Measurements from ENCODE around the gene ELK3.

GRCh38 chr12:96211988-96212387, 17.8 kb downstream of the ELK3 start:
- TF ChIP-seq, protein P1, sequence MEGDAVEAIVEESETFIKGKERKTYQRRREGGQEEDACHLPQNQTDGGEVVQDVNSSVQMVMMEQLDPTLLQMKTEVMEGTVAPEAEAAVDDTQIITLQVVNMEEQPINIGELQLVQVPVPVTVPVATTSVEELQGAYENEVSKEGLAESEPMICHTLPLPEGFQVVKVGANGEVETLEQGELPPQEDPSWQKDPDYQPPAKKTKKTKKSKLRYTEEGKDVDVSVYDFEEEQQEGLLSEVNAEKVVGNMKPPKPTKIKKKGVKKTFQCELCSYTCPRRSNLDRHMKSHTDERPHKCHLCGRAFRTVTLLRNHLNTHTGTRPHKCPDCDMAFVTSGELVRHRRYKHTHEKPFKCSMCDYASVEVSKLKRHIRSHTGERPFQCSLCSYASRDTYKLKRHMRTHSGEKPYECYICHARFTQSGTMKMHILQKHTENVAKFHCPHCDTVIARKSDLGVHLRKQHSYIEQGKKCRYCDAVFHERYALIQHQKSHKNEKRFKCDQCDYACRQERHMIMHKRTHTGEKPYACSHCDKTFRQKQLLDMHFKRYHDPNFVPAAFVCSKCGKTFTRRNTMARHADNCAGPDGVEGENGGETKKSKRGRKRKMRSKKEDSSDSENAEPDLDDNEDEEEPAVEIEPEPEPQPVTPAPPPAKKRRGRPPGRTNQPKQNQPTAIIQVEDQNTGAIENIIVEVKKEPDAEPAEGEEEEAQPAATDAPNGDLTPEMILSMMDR (IDR thresholded peaks at IDR 0.05), result no peak
- TF ChIP-seq POLR2A (IDR thresholded peaks at IDR 0.05), result no peak

Measured in lower leg skin (tissue), 3 donors.